Measurements from ENCODE around the gene FMO5.
"Not testable (repeated sequence)": the region's sequence is repeated elsewhere in the genome, so short reads cannot be mapped to it uniquely, and the experiment has no call there.

FMO5 gene

DNA sequence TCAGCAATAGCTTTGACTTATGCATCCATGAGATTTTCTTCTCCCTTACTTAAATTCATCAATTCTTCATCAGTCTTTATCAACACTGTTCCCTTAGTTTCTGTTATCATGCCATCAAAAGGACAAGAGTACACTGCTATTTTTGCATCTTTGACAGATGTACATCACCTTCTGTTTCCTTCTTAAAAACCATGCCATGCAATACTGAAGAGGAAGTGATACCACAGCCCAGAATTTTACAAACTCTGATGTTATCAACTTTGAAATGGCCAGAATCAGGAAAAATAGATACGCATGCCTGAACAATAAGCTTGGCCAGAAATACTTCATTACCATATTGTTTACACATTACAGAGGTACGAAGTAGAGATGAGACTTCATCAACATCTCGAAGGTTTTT lies 21.1 kb downstream of the FMO5 start:
- DNase-seq: no peak

DNA sequence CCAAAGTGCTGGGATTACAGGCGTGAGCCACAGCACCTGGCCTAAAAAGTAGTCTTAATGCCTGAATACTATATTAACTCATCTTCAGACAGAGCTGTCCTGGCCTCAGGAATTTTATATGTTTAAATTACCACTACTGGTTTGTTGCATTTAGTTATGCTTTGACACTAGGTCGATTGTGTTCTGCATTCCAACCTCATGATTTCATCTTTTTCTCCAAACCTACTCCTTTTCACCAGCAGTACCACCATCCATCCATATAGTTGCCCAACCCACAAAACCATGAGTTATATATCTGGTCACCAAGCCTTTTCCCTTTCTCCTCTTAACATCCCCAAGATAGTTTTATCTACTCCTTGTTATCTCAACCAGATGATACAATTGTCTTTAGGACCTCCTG lies 22.6 kb downstream of the FMO5 start:
- DNase-seq: no peak

DNA sequence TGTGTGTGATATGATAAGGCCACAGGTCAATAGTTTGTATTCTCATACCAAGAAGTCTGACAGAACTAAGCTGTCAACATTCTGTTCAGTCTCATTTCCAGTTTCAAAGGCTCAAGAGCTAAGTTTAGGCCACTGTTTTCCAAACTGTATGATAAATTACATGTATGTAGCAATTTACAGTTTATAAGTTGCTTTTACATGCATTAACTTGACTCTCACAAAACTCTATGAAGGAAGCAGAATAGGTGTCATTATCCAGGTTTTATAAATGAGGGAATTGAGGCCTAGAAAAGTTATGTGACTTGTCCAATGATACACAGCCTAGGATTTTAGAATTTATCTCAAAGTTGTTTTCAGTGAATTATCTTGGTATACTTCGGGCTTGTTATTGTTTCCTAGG lies 23.4 kb downstream of the FMO5 start:
- no peak for DNase-seq

- no peak for DNase-seq
These were observed 23.9 kb downstream of the FMO5 start for GRCh38 chr1:147201276-147201675.

GRCh38 chr1:147197324-147197723 lies 27.8 kb downstream of the FMO5 start:
- DNase-seq: not testable (repeated sequence)

- no peak for DNase-seq
These were observed 35.6 kb downstream of the FMO5 start for GRCh38 chr1:147189514-147189913.

- no peak for DNase-seq
These were observed 39.7 kb downstream of the FMO5 start for GRCh38 chr1:147185432-147185831.

DNA sequence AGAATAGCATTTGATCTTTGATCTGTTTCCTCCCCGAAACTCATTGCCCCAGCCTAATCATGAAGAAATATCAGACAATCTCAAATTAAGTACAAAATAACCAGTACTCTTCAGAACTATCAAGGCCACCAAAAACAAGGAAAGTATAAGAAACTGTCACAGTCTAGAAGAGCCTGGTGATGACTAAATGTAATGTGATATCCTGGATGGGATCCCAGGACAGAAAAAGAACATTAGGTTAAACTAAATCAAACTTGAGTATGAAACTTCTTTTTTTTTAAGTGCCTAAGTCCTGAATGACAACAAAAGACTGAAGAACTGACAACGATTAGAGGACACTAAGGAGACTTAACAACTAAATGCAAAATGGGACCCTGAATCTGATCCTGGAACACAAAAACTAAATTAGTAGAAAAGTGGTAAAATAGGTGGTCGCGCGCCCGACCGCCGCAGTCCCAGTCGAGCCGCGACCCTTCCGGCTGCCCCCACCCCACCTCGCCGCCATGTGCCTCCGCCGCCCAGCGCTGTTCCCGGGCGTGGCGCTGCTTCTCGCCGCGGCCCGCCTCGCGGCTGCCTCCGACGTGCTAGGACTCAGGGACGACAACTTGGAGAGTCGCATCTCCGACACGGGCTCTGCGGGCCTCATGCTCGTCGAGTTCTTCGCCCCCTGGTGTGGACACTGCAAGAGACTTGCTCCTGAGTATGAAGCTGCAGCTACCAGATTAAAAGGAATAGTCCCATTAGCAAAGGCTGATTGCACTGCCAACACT lies 47.3 kb downstream of the FMO5 start:
- no peak for DNase-seq

GRCh38 chr1:147172168-147173016 lies 52.7 kb downstream of the FMO5 start, which contains the start of gene PRKAB2:
Gene PRKAB2 (minus strand): TSS chr1:147172470. CDS start chr1:147172144, 326 bp downstream.
- DNase-seq: peak; percentile 65 to 94 (median 80)

DNA sequence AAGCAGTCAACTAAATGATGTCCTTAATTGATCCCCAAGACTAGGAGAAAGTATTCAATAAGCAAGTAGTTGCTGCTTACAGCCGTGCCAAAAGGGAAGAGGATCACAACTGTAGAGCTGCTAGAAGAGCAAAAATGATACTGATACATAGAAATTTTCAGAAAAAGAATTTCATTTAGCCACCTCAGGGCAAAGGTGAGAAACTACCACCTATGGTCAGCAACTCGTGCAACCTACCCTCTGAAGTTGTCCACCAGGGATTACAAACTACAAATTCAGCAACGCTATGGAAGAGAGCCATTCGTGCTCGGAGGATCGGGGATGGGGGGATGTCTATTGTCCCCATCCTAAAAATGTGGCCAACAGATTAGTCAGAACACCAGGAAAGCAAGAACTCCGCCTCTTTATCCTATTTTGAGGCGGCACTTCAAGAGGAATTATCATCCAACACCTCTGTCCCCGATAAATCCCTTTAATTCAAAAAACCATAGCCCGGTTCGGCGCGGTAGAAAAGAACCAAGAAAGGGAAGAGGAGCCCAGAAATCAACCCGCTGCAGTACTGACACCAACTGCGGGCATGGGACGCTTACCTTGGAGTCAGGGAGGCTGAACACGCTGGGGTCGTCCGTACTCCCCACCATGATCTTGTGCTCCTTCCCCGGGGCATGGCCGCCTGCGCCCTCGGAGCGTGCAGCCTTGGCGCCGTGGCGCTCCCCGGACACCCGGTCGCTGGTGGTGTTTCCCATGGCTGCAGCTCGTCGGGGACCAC lies 53.6 kb downstream of the FMO5 start:
- peak in 1 of 5 donors; percentile 2 for DNase-seq

DNA sequence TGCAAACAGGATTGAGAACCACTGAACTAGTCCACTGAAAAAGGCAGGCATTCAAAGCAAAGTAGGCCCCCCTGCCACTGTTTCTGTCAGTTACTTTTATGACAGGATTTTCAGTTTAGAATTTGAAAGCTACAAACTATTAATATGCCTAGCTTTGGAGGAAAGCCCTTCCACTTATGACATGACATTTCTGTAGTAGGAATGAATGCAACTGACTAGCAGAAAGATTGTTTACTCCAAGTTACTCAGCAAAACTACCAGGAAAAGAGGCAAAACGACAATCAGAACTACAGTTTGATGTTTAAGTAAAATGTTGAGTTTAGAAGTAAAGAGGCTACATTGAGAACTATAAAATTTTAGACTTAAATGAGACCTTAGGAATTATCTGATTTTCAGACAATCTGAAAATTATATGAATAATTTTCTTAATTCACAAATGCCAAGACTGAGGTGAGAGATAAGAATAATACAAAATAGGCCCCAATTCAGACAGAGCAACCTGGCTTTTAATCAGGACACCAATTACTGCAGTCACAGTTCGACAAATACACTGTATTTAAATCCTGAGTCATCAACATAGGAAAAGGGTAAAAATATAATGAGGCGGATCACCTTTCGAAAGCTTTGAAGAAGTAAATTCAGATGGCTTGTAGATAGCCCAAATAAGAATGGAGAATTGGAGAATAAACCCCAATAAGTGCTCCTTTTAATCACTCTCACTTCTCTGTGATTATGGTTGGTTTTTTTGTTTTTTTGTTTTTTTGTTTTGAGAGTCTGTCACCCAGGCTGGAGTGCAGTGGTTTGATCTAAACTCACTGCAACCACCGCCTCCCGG lies 55.1 kb downstream of the FMO5 start:
- DNase-seq: no peak

- no peak for DNase-seq
These were observed 56.0 kb downstream of the FMO5 start for GRCh38 chr1:147169171-147169570.

GRCh38 chr1:147168626-147169058 lies 56.5 kb downstream of the FMO5 start:
- no peak for DNase-seq

GRCh38 chr1:147167365-147167764 lies 57.8 kb downstream of the FMO5 start:
- DNase-seq: no peak

- no peak for DNase-seq
These were observed 62.1 kb downstream of the FMO5 start for GRCh38 chr1:147163019-147163418.

GRCh38 chr1:147162093-147162492 lies 63.0 kb downstream of the FMO5 start:
- DNase-seq: no peak

GRCh38 chr1:147157116-147157515 lies 68.0 kb downstream of the FMO5 start:
- not testable (repeated sequence) for DNase-seq

DNA sequence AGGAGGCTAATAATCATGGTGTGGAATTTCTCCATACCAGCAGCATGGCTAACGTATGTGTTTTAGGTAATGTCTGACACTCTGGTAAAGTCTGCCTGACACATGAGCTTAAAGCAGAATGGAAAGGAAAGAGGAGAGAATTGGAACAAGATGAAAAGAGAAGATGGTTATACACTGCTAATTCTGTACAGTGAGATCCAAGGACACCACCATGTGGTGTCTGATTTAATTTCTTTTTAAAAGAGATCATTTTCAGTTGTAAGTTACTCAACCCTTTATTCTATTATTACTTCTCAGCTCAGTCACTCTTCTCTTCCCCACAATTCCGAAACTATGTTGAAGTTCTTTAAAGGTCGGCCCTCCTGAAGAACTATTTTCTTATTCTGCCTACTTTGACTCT lies 68.5 kb downstream of the FMO5 start:
- DNase-seq: no peak

DNA sequence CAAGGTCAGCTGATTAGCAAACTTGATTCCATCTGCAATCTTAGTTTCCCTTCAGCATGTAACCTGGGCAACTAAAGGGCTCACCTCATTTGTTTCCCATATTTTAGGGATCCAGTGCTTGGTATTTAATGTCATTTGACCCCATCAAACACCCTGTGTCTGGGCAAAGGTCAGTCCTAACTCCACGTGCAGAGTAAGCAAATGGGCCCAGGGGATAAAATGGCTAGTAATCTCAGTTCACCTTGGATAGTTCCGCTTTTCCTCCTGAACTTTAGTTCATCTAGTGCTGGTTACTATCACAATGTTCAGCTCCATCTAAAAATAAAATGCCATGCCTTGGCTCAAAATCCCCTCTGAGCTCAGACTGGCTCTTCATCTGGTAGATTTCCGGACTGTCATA lies 72.4 kb downstream of the FMO5 start:
- no peak for DNase-seq

DNA sequence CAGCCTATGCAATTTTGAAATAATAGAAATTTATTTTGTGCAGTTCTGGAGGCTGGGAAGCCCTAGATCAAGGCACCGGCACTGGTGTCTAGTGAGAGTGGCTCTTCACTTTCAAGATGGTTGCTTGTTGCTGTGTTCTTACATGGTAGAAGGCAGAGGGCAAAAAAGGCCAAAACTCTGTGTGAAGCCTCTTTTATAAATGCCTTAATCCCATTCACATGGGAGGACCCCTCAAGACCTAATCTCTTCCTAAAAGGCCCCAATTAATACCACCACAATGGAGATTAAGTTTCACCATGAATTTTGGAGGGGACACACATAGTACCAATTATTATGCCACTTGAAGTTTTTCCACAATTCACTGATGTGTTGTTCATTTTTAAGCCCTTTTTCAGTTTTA lies 73.9 kb downstream of the FMO5 start:
- DNase-seq: no peak

- no peak for DNase-seq
These were observed 82.3 kb downstream of the FMO5 start for GRCh38 chr1:147142886-147143285.

Data from T-helper 1 cell (primary cell).